Kidney (tissue), 14 donors: ENCODE results near the gene VENTX. TPM values are rescaled to one million over a fixed set of nuclear protein-coding genes. Genes with fewer than 3 reads are reported as not detected.

Source experiments
- DNase-seq, 5 donors: peaks; one replicate each; pipeline ENCODE4 v3.0.0-alpha.2; 2013 to 2020
- FAIRE-seq: peaks from 2 replicates; lab custom pipeline; 2012; peaks lifted over from hg19 to GRCh38; lab: Jason Lieb, UNC
- H3K27ac ChIP-seq, 2 donors: one replicate each; pipeline ENCODE4 v1.7.0; 2013; ENCODE audit warnings: low read depth in 2 of 2, low read length in 2 of 2, inconsistent platforms in 1 of 2
- H3K27me3 ChIP-seq: one replicate; pipeline ENCODE4 v1.7.1; 2013; ENCODE audit warnings: low read length, inconsistent platforms; ENCODE audit not compliant: control insufficient read depth, insufficient read depth
- H3K36me3 ChIP-seq, 3 donors: one replicate each; pipeline versions ENCODE4 v1.7.0 to v1.7.1; 2013; ENCODE audit warnings: low read length in 3 of 3, control low read depth in 1 of 3, inconsistent platforms in 1 of 3; ENCODE audit not compliant: insufficient read depth in 3 of 3, control insufficient read depth in 2 of 3
- H3K4me1 ChIP-seq, 3 donors: one replicate each; pipeline versions ENCODE4 v1.7.0 to v1.7.1; 2013; ENCODE audit warnings: low read length in 3 of 3, inconsistent platforms in 1 of 3, low read depth in 1 of 3; ENCODE audit not compliant: control insufficient read depth in 2 of 3, insufficient read depth in 2 of 3
- H3K4me3 ChIP-seq, 3 donors: one replicate each; pipeline versions ENCODE4 v1.7.0 to v1.8.1; 2013; ENCODE audit warnings: low read length in 3 of 3, control low read depth in 1 of 3, inconsistent platforms in 1 of 3
- H3K9ac ChIP-seq, 3 donors: one replicate each; pipeline versions ENCODE4 v1.7.0 to v1.7.1; 2013; ENCODE audit warnings: low read length in 3 of 3, control low read depth in 1 of 3, inconsistent platforms in 1 of 3
- H3K9me3 ChIP-seq, 3 donors: one replicate each; pipeline versions ENCODE4 v1.7.0 to v1.7.1; 2013; ENCODE audit warnings: low read length in 3 of 3, control low read depth in 1 of 3, inconsistent platforms in 1 of 3; ENCODE audit not compliant: control insufficient read depth in 2 of 3, insufficient read depth in 1 of 3
- intact Hi-C: fragments of 100-400 bp; cut with DNase I; formaldehyde crosslinking; loops from one replicate; pipeline ENCODE4 v1.11.1; 2022
- polyA plus RNA-seq: library from polyadenylated mRNA; stranded (reverse); fragments of 350-450 nt; fragmentation: Illumina TruSeq; extraction: RNeasy Lipid Tissue Mini Kit (QIAGEN cat#74804); gene quantifications from one replicate; pipeline ENCODE4 v1.2.3, GENCODE V29; 2014; ENCODE audit warnings: low read depth, low replicate concordance; ENCODE audit not compliant: insufficient read depth
- total RNA-seq: library from RNA; stranded (reverse); fragmentation: NEBNext Ultra II Directional; extraction: Animal tissue kit (Norgen Biotek cat#: 25700); gene quantifications from one replicate; pipeline ENCODE4 v1.2.1, GENCODE V29; 2021
- TF ChIP-seq, protein P1 (sequence below): IDR thresholded peaks from 3 replicates; pipeline ENCODE4 v1.5.1; 2012; ENCODE audit warnings: mild to moderate bottlenecking, moderate library complexity, borderline replicate concordance; ENCODE audit not compliant: insufficient read depth; ENCODE audit errors: extremely low read depth
- donor health status: control.
- donor health status: control.
- donor health status: control.
- donor health status: control.
- donor health status: control.
- donor health status: DM: yes; HTN: yes; CAD: no.
- donor health status: Normal renal cell carcinoma (clear cell type).

The VENTX gene
- total and polyA plus RNA-seq, 2 donors from 2014 or later: 0.39 to 3.3 TPM

DNA sequence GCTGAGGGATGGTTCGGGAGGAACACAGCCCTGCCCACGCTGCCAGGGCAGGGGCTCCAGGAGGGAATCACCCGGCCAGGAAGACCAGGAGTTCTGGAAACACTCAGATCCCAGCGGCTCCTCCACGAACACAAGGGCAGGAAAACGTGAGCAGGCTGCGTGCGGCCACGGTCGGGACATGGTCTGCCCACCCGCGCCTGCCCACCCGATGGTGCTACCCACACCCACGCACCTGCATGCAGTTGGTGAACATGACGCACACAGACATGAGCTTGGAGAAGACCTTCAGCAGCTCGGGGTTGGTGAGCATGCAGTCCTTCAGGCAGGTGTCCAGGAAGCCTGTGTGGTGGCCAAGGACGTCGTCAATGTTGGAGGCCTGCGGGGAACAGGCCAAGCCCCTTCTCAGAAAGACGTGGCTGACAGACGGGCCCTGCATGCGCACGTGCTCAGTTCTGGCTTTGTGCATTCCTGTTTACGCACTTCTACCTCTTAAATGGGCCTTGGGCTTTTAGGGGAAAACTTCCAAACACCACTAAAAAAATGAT lies 45.3 kb downstream of the VENTX start:
- H3K4me3 ChIP-seq: no peak overlapping the region
- DNase-seq: no peak
- no peak overlapping the region for H3K27ac ChIP-seq
- peaks cover 0 to 49% (median 30%) of the 10 kb centered on the region in 3 donors for H3K36me3 ChIP-seq
- H3K9ac ChIP-seq: no peak overlapping the region
- intact Hi-C loops: no loop called here
- no peak for FAIRE-seq
- TF ChIP-seq, protein P1, sequence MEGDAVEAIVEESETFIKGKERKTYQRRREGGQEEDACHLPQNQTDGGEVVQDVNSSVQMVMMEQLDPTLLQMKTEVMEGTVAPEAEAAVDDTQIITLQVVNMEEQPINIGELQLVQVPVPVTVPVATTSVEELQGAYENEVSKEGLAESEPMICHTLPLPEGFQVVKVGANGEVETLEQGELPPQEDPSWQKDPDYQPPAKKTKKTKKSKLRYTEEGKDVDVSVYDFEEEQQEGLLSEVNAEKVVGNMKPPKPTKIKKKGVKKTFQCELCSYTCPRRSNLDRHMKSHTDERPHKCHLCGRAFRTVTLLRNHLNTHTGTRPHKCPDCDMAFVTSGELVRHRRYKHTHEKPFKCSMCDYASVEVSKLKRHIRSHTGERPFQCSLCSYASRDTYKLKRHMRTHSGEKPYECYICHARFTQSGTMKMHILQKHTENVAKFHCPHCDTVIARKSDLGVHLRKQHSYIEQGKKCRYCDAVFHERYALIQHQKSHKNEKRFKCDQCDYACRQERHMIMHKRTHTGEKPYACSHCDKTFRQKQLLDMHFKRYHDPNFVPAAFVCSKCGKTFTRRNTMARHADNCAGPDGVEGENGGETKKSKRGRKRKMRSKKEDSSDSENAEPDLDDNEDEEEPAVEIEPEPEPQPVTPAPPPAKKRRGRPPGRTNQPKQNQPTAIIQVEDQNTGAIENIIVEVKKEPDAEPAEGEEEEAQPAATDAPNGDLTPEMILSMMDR: no peak
- H3K4me1 ChIP-seq: no peaks in the 10 kb centered on the region
- no peaks in the 10 kb centered on the region for H3K9me3 ChIP-seq
- H3K27me3 ChIP-seq: no peaks in the 10 kb centered on the region

DNA sequence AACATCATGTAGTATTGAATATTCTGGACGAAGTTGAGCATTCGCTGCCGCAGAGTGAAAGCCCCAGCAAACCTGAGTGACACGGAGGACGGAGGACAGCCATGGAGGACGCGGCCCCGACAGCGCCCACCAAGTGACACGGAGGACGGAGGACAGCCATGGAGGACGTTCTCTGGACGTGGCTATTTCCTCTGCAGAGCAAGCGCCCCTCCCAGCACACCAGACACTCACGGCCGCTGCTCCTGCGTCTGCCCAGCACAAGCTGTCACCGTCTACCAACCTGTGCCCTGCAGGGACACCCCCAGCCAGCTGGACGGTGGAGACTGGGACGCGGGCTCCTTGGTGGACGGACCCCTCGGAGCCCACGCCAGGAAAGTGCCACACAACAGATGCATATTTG lies 46.3 kb downstream of the VENTX start:
- Histone ChIP-seq H3K9ac (no peak overlapping the region), H3K27ac (no peak overlapping the region), H3K4me3 (no peak overlapping the region), H3K4me1 (no peaks in the 10 kb centered on the region), H3K9me3 (no peaks in the 10 kb centered on the region), H3K27me3 (no peaks in the 10 kb centered on the region), H3K36me3 (peaks cover 0 to 54% (median 35%) of the 10 kb centered on the region in 3 donors)
- FAIRE-seq (no peak), DNase-seq (no peak)
- TF ChIP-seq, protein P1: no peak
- intact Hi-C loops: no loop called here

DNA sequence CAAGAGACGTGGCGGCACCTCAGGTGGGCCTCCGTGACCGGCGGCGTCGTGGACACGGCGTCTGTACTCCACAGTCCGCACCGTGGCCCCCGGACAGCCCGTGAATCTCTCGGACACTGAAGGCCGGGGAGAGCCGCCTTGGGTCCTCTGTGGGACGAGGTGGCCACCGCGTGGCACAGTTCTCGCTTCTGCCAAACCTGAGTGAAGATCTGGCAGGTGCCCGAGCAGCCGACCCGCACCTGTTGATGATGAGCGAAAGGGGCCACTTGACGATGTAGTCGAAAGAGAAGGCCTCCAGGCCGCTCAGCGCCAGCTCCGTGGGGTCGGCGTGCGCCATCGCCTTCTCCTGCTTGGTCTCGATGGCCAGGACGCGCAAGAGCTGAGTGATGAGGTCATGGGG lies 47.6 kb downstream of the VENTX start:
- DNase-seq: no peak
- H3K27ac ChIP-seq: no peak overlapping the region
- H3K9ac ChIP-seq: no peak overlapping the region
- TF ChIP-seq, protein P1: no peak
- no peaks in the 10 kb centered on the region for H3K27me3 ChIP-seq
- no peaks in the 10 kb centered on the region for H3K9me3 ChIP-seq
- H3K36me3 ChIP-seq: peaks cover 0 to 57% (median 32%) of the 10 kb centered on the region in 3 donors
- no peak for FAIRE-seq
- H3K4me3 ChIP-seq: no peak overlapping the region
- intact Hi-C loops: no loop called here
- no peaks in the 10 kb centered on the region for H3K4me1 ChIP-seq

DNA sequence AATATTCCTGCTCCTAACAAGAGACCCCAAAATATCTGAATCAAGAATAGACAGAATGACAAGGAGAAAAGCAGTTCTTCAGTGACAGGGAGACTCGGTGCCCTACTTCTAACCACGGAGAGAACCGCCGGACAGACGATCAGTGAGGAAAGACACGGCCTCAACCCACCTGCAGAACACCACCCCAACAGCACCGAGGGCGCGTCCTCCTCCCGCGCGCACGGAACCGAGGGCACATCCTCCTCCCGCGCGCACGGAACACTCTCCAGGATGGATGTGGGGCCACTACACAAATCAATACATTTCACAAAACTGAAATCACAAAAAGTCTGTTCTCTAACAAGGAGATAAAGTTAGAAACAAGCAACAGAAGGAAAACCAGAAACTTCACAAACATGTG lies 48.7 kb downstream of the VENTX start:
- FAIRE-seq (no peak), DNase-seq (no peak)
- H3K27ac ChIP-seq: no peak overlapping the region
- H3K36me3 ChIP-seq: peaks cover 0 to 58% (median 32%) of the 10 kb centered on the region in 3 donors
- TF ChIP-seq, protein P1: no peak
- no peak overlapping the region for H3K9ac ChIP-seq
- intact Hi-C loops: no loop called here
- H3K4me1 ChIP-seq: no peaks in the 10 kb centered on the region
- H3K4me3 ChIP-seq: no peak overlapping the region
- no peaks in the 10 kb centered on the region for H3K9me3 ChIP-seq
- H3K27me3 ChIP-seq: no peaks in the 10 kb centered on the region
